ENCODE results near the gene SLBP.
A peak's percentile ranks its signal among the peaks of the same experiment; 100 is the strongest.

SLBP gene

GRCh38 chr4:1683736-1684505 lies 28.2 kb downstream of the SLBP start, which contains the start of gene FAM53A:
TSS of gene FAM53A (minus strand) at chr4:1684313. CDS start at chr4:1668741, 15,572 bp downstream.
- Histone ChIP-seq H3K27me3 (replicated peaks) (no peaks in the 10 kb centered on the region), H3K27ac (peak within 1 kb of the TSS; percentile 79), H3K4me3 (ENCODE audit: low read depth, low read length) (peak within 1 kb of the TSS; percentile 57), H3K36me3 (replicated peaks) (no peaks in the 10 kb centered on the region)
- peak; percentile 69 for DNase-seq
- TF ChIP-seq CTCF (IDR thresholded peaks at IDR 0.05; ENCODE audit: low read depth, low read length, missing control alignments), result no peak
- in situ Hi-C loops (cut with HindIII; ENCODE audit: low pct_ligation_motif_present, low sequenced_read_pairs), result no loop called here

GRCh38 chr4:1683261-1683735 lies 28.8 kb downstream of the SLBP start:
- H3K27me3 ChIP-seq (replicated peaks), result no peaks in the 10 kb centered on the region
- TF ChIP-seq CTCF (IDR thresholded peaks at IDR 0.05; ENCODE audit: low read depth, low read length, missing control alignments), result no peak
- peak; percentile 83 for DNase-seq
- H3K36me3 ChIP-seq (replicated peaks), result no peaks in the 10 kb centered on the region
- in situ Hi-C loops (cut with HindIII; ENCODE audit: low pct_ligation_motif_present, low sequenced_read_pairs), result no loop called here
- H3K4me3 ChIP-seq (ENCODE audit: low read depth, low read length), result peak overlapping the region; percentile 57
- peak overlapping the region; percentile 79 for H3K27ac ChIP-seq

GRCh38 chr4:1682860-1683259 lies 29.3 kb downstream of the SLBP start:
- H3K4me3 ChIP-seq (ENCODE audit: low read depth, low read length), result peak overlapping the region; percentile 57
- in situ Hi-C loops (cut with HindIII; ENCODE audit: low pct_ligation_motif_present, low sequenced_read_pairs), result no loop called here
- no peaks in the 10 kb centered on the region for H3K27me3 ChIP-seq (replicated peaks)
- no peak for DNase-seq
- H3K27ac ChIP-seq, result peak overlapping the region; percentile 79
- no peaks in the 10 kb centered on the region for H3K36me3 ChIP-seq (replicated peaks)
- no peak for TF ChIP-seq CTCF (IDR thresholded peaks at IDR 0.05; ENCODE audit: low read depth, low read length, missing control alignments)

GRCh38 chr4:1678244-1678643 lies 33.9 kb downstream of the SLBP start:
- no peak for TF ChIP-seq CTCF (IDR thresholded peaks at IDR 0.05; ENCODE audit: low read depth, low read length, missing control alignments)
- DNase-seq, result no peak
- in situ Hi-C loops (cut with HindIII; ENCODE audit: low pct_ligation_motif_present, low sequenced_read_pairs), result no loop called here
- no peak overlapping the region for H3K27ac ChIP-seq
- H3K27me3 ChIP-seq (replicated peaks), result no peaks in the 10 kb centered on the region
- H3K36me3 ChIP-seq (replicated peaks), result no peaks in the 10 kb centered on the region
- H3K4me3 ChIP-seq (ENCODE audit: low read depth, low read length), result no peak overlapping the region

- no peak overlapping the region for H3K27ac ChIP-seq
- H3K4me3 ChIP-seq (ENCODE audit: low read depth, low read length), result no peak overlapping the region
- no peak for DNase-seq
- H3K36me3 ChIP-seq (replicated peaks), result no peaks in the 10 kb centered on the region
- H3K27me3 ChIP-seq (replicated peaks), result no peaks in the 10 kb centered on the region
- in situ Hi-C loops (cut with HindIII; ENCODE audit: low pct_ligation_motif_present, low sequenced_read_pairs), result no loop called here
- TF ChIP-seq CTCF (IDR thresholded peaks at IDR 0.05; ENCODE audit: low read depth, low read length, missing control alignments), result no peak
Measured at GRCh38 chr4:1676605-1677525, 35.3 kb downstream of the SLBP start.
